Measurements from ENCODE around the gene TAB3. TPM values are rescaled to one million over a fixed set of nuclear protein-coding genes. Genes with fewer than 3 reads are reported as not detected.

Gene TAB3
- total RNA-seq, 1 donor from 2014 or later, result 20.0 TPM

GRCh38 chrX:30794497-30794896 is 94.6 kb downstream of the TAB3 start:
- Mint-ChIP-seq H3K27ac (no peak overlapping the region), H3K9me3 (no peaks in the 10 kb centered on the region), H3K36me3 (no peaks in the 10 kb centered on the region), H3K27me3 (ENCODE audit: insufficient read depth, low read depth) (peaks cover 5% of the 10 kb centered on the region), H3K4me1 (no peaks in the 10 kb centered on the region), H3K4me3 (no peak overlapping the region)
- Histone ChIP-seq H2AFZ (replicated peaks) (no peak overlapping the region), H3K79me2 (ENCODE audit: low read depth) (no peaks in the 10 kb centered on the region), H3K27ac (no peak overlapping the region), H3K4me3 (no peak overlapping the region), H3K9ac (no peak overlapping the region), H3K36me3 (no peaks in the 10 kb centered on the region), H3K27me3 (no peaks in the 10 kb centered on the region), H3K9me3 (ENCODE audit: low read depth) (no peaks in the 10 kb centered on the region), H3F3A (ENCODE audit: low read depth) (no peaks in the 10 kb centered on the region), H3K4me1 (no peaks in the 10 kb centered on the region), H4K20me1 (ENCODE audit: low read depth) (no peaks in the 10 kb centered on the region), H3K4me2 (no peak overlapping the region)
- no peak for TF ChIP-seq EZH2 (IDR thresholded peaks at IDR 0.05)
- no peak for TF ChIP-seq EZH2phosphoT487 (IDR thresholded peaks at IDR 0.05)
- TF ChIP-seq, protein P1, sequence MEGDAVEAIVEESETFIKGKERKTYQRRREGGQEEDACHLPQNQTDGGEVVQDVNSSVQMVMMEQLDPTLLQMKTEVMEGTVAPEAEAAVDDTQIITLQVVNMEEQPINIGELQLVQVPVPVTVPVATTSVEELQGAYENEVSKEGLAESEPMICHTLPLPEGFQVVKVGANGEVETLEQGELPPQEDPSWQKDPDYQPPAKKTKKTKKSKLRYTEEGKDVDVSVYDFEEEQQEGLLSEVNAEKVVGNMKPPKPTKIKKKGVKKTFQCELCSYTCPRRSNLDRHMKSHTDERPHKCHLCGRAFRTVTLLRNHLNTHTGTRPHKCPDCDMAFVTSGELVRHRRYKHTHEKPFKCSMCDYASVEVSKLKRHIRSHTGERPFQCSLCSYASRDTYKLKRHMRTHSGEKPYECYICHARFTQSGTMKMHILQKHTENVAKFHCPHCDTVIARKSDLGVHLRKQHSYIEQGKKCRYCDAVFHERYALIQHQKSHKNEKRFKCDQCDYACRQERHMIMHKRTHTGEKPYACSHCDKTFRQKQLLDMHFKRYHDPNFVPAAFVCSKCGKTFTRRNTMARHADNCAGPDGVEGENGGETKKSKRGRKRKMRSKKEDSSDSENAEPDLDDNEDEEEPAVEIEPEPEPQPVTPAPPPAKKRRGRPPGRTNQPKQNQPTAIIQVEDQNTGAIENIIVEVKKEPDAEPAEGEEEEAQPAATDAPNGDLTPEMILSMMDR (IDR thresholded peaks at IDR 0.05), result no peak
- DNase-seq (ENCODE audit: low spot score), result no peak

DNA sequence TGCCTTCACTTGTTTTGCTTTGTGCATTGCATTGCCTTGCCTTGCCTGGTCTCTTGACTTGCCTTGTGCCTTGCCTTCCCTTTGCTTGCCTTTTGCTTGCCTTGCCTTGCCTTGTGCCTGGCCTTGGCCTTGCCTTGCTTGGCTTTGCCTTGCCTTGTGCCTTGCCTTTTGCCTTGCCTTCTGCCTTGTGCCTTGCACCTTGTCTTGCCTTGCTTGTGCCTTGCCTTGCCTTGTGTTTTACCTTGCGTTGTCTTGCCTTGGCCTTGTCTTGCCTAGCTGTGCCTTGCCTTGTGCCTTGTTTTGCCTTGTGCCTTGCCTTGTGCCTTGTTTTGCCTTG is 95.3 kb downstream of the TAB3 start:
- H3K36me3 Mint-ChIP-seq, result no peaks in the 10 kb centered on the region
- no peaks in the 10 kb centered on the region for H3K4me1 ChIP-seq
- no peaks in the 10 kb centered on the region for H3K27me3 ChIP-seq
- H3K36me3 ChIP-seq, result no peaks in the 10 kb centered on the region
- no peak overlapping the region for H3K27ac Mint-ChIP-seq
- H3K27ac ChIP-seq, result no peak overlapping the region
- DNase-seq (ENCODE audit: low spot score), result no peak
- no peaks in the 10 kb centered on the region for H3K9me3 ChIP-seq (ENCODE audit: low read depth)
- no peak overlapping the region for H2AFZ ChIP-seq (replicated peaks)
- H3K27me3 Mint-ChIP-seq (ENCODE audit: insufficient read depth, low read depth), result peaks cover 5% of the 10 kb centered on the region
- H3K4me2 ChIP-seq, result no peak overlapping the region
- H3K4me3 Mint-ChIP-seq, result no peak overlapping the region
- H4K20me1 ChIP-seq (ENCODE audit: low read depth), result no peaks in the 10 kb centered on the region
- TF ChIP-seq EZH2 (IDR thresholded peaks at IDR 0.05) (no peak), EZH2phosphoT487 (IDR thresholded peaks at IDR 0.05) (no peak)
- TF ChIP-seq, protein P1 (IDR thresholded peaks at IDR 0.05), result no peak
- no peaks in the 10 kb centered on the region for H3K9me3 Mint-ChIP-seq
- no peak overlapping the region for H3K9ac ChIP-seq
- H3K4me1 Mint-ChIP-seq, result no peaks in the 10 kb centered on the region
- H3K4me3 ChIP-seq, result no peak overlapping the region
- H3K79me2 ChIP-seq (ENCODE audit: low read depth), result no peaks in the 10 kb centered on the region
- H3F3A ChIP-seq (ENCODE audit: low read depth), result no peaks in the 10 kb centered on the region

DNA sequence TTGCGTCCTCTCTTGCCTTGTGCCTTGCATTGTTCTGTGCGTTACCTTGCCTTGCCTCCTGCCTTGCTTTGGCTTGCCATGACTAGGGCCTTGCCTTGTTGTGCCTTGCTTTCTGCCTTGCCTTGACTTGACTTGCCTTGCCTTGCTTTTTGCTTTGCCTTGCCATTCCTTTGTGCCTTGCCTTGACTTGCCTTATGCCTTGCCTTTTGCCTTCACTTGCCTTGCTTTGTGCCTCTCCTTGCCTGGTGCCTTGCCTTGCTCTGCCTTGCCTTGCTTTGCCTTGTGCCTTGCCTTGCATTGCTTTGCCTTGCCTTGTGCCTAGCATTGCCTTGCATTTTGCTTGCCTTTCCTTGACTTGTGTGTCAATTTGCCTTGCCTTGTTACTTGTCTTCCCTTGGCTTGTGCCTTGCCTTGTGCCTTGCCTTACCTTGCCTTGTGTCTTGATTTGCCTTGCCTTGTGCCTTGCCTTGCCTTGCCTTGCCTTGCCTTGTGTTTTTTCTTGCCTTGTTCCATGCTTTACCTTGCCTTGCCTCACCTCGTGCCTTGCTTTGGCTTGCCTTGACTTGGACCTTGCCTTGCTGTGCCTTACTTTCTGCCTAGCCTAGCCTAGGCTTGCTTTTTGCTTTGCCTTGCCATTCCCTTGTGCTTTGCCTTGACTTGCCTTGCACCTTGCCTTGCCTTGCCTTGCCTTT is 95.8 kb downstream of the TAB3 start:
- H3K9me3 Mint-ChIP-seq, result no peaks in the 10 kb centered on the region
- H3K36me3 ChIP-seq, result no peaks in the 10 kb centered on the region
- H3K36me3 Mint-ChIP-seq, result no peaks in the 10 kb centered on the region
- no peak for DNase-seq (ENCODE audit: low spot score)
- no peak overlapping the region for H3K27ac Mint-ChIP-seq
- no peaks in the 10 kb centered on the region for H3K4me1 Mint-ChIP-seq
- no peak overlapping the region for H3K4me2 ChIP-seq
- H3K4me1 ChIP-seq, result no peaks in the 10 kb centered on the region
- no peak overlapping the region for H2AFZ ChIP-seq (replicated peaks)
- no peak for TF ChIP-seq EZH2 (IDR thresholded peaks at IDR 0.05)
- TF ChIP-seq, protein P1 (IDR thresholded peaks at IDR 0.05), result no peak
- TF ChIP-seq EZH2phosphoT487 (IDR thresholded peaks at IDR 0.05), result no peak
- H3K9ac ChIP-seq, result no peak overlapping the region
- no peak overlapping the region for H3K27ac ChIP-seq
- H3K79me2 ChIP-seq (ENCODE audit: low read depth), result no peaks in the 10 kb centered on the region
- H3K9me3 ChIP-seq (ENCODE audit: low read depth), result no peaks in the 10 kb centered on the region
- H3F3A ChIP-seq (ENCODE audit: low read depth), result no peaks in the 10 kb centered on the region
- H3K27me3 Mint-ChIP-seq (ENCODE audit: insufficient read depth, low read depth), result peaks cover 5% of the 10 kb centered on the region
- H3K27me3 ChIP-seq, result no peaks in the 10 kb centered on the region
- no peak overlapping the region for H3K4me3 ChIP-seq
- no peaks in the 10 kb centered on the region for H4K20me1 ChIP-seq (ENCODE audit: low read depth)
- no peak overlapping the region for H3K4me3 Mint-ChIP-seq
